Caki2 (cell line): ENCODE results near the gene MAP3K1. TPM values are rescaled to one million over a fixed set of nuclear protein-coding genes. Genes with fewer than 3 reads are reported as not detected.
"Not testable (repeated sequence)": the region's sequence is repeated elsewhere in the genome, so short reads cannot be mapped to it uniquely, and the experiment has no call there.

Experiments used
- DNase-seq: peaks from one replicate; pipeline ENCODE4 v3.0.0-alpha.2; 2015; ENCODE audit warnings: low read depth
- in situ Hi-C: cut with HindIII; loops from 2 replicates; pipeline ENCODE4 v1.10.0; 2016; ENCODE audit warnings: low sequenced_read_pairs, low pct_unique_long_range_greater_than_20kb, mixed read lengths
- total RNA-seq: library from RNA; depleted of rRNA; stranded (reverse); fragments of >200 nt; shearing (Covaris generic); gene quantifications from 2 replicates; pipeline ENCODE4 v1.2.3, GENCODE V29; 2014; ENCODE audit warnings: low replicate concordance; rRNA removed

MAP3K1 gene
- 32.4 and 38.0 TPM in 2 replicates for total RNA-seq

- in situ Hi-C loops = no loop called here
- peak; percentile 80 for DNase-seq
These were observed at the start of gene MAP3K1 for GRCh38 chr5:56814963-56815657. TSS of gene MAP3K1 (plus strand) at chr5:56815549. CDS start at chr5:56815574, 25 bp downstream.

- in situ Hi-C loops = no loop called here
- DNase-seq = no peak
These were observed 48.4 kb upstream of the MAP3K1 start for GRCh38 chr5:56766926-56767325.

GRCh38 chr5:56769875-56770604 is 45.3 kb upstream of the MAP3K1 start:
- in situ Hi-C loops = no loop called here
- DNase-seq = no peak

GRCh38 chr5:56772767-56773166 is 42.6 kb upstream of the MAP3K1 start:
- in situ Hi-C loops = no loop called here
- DNase-seq = no peak

- in situ Hi-C loops = no loop called here
- no peak for DNase-seq
These were observed 40.4 kb upstream of the MAP3K1 start for GRCh38 chr5:56774957-56775356.

GRCh38 chr5:56776212-56776846 is 39.0 kb upstream of the MAP3K1 start:
- in situ Hi-C loops, DNase-seq: not testable (repeated sequence)

GRCh38 chr5:56783261-56783660 is 32.1 kb upstream of the MAP3K1 start:
- in situ Hi-C loops = no loop called here
- no peak for DNase-seq

- in situ Hi-C loops = no loop called here
- DNase-seq = no peak
These were observed 29.0 kb upstream of the MAP3K1 start for GRCh38 chr5:56786346-56786745.

GRCh38 chr5:56791396-56791795 is 24.0 kb upstream of the MAP3K1 start:
- no peak for DNase-seq
- in situ Hi-C loops = no loop called here

- DNase-seq = no peak
These were observed 16.8 kb upstream of the MAP3K1 start for GRCh38 chr5:56798521-56798920.

GRCh38 chr5:56800186-56800585 is 15.2 kb upstream of the MAP3K1 start:
- in situ Hi-C loops = no loop called here
- DNase-seq = no peak

More at GRCh38 chr5:56798521-56798920, 16.8 kb upstream of the MAP3K1 start:
- in situ Hi-C loops = no loop called here

GRCh38 chr5:56801256-56801655 is 14.1 kb upstream of the MAP3K1 start:
- in situ Hi-C loops = no loop called here
- DNase-seq = no peak

GRCh38 chr5:56802205-56802604 is 13.1 kb upstream of the MAP3K1 start:
- no peak for DNase-seq
- in situ Hi-C loops = no loop called here

GRCh38 chr5:56803025-56803424 is 12.3 kb upstream of the MAP3K1 start:
- DNase-seq = no peak
- in situ Hi-C loops = no loop called here

GRCh38 chr5:56803894-56804293 is 11.5 kb upstream of the MAP3K1 start:
- in situ Hi-C loops = no loop called here
- no peak for DNase-seq

- DNase-seq = no peak
- in situ Hi-C loops = no loop called here
These were observed 7.7 kb upstream of the MAP3K1 start for GRCh38 chr5:56807679-56808078.

GRCh38 chr5:56808211-56808610 is 7.1 kb upstream of the MAP3K1 start:
- in situ Hi-C loops = no loop called here
- no peak for DNase-seq

- DNase-seq = no peak
- in situ Hi-C loops = no loop called here
These were observed 4.5 kb upstream of the MAP3K1 start for GRCh38 chr5:56810826-56811225.

GRCh38 chr5:56812110-56812509 is 3.2 kb upstream of the MAP3K1 start:
- peak; percentile 32 for DNase-seq
- in situ Hi-C loops = no loop called here
